Lung (tissue), 12 donors: ENCODE data around the gene MLKL. TPM values are rescaled to one million over a fixed set of nuclear protein-coding genes. Genes with fewer than 3 reads are reported as not detected.

Experiments used
- ATAC-seq: fragments of 200-7000 bp; cut with Tn5 transposase; one replicate; pipeline ENCODE4 v1.9.1; 2020; ENCODE audit warnings: moderate number of reproducible peaks; ENCODE audit not compliant: insufficient read depth, low FRiP score
- DNase-seq, 3 donors: peaks; one replicate each; pipeline ENCODE4 v3.0.0-alpha.2; 2013 to 2017
- H3K27ac ChIP-seq, 2 donors: one replicate each; pipeline ENCODE4 v1.5.1; 2013; ENCODE audit warnings: mild to moderate bottlenecking in 2 of 2, moderate library complexity in 2 of 2, control low read depth in 1 of 2, inconsistent platforms in 1 of 2, low read depth in 1 of 2, low read length in 1 of 2
- H3K27me3 ChIP-seq, 3 donors: one replicate each; pipeline ENCODE4 v1.5.1; 2013; ENCODE audit warnings: low read length in 2 of 3; ENCODE audit not compliant: control insufficient read depth in 3 of 3, insufficient read depth in 3 of 3
- H3K36me3 ChIP-seq, 4 donors: one replicate each; pipeline ENCODE4 v1.5.1; 2013; ENCODE audit warnings: low read length in 4 of 4, mild to moderate bottlenecking in 1 of 4, moderate library complexity in 1 of 4; ENCODE audit not compliant: control insufficient read depth in 4 of 4, insufficient read depth in 4 of 4
- H3K4me1 ChIP-seq, 5 donors: one replicate each; pipeline ENCODE4 v1.5.1; 2013; ENCODE audit warnings: low read length in 5 of 5, mild to moderate bottlenecking in 2 of 5, moderate library complexity in 1 of 5; ENCODE audit not compliant: control insufficient read depth in 5 of 5, insufficient read depth in 5 of 5
- H3K4me3 ChIP-seq: one replicate; pipeline ENCODE4 v1.5.1; 2013; ENCODE audit warnings: mild to moderate bottlenecking, control low read depth, moderate library complexity
- H3K9ac ChIP-seq, 2 donors: one replicate each; pipeline ENCODE4 v1.5.1; 2013; ENCODE audit warnings: low read length in 2 of 2, control low read depth in 1 of 2; ENCODE audit not compliant: insufficient read depth in 1 of 2
- H3K9me3 ChIP-seq, 4 donors: one replicate each; pipeline ENCODE4 v1.5.1; 2013; ENCODE audit warnings: low read length in 3 of 4, mild to moderate bottlenecking in 1 of 4, moderate library complexity in 1 of 4; ENCODE audit not compliant: control insufficient read depth in 4 of 4, insufficient read depth in 3 of 4
- CTCF ChIP-seq: IDR thresholded peaks from 2 replicates; pipeline ENCODE4 v1.5.1; 2012; ENCODE audit warnings: mild to moderate bottlenecking; ENCODE audit errors: control extremely low read depth, extremely low read depth
- WGBS, 2 donors: extraction: QIAGEN DNeasy Blood & Tissue Kit; methylation state at CpG; one replicate each; pipeline ENCODE4 v1.1.7; 2013; 5-methylcytosine and 5-hydroxymethylcytosine counted together
- polyA plus RNA-seq, 2 donors: library from polyadenylated mRNA; stranded (reverse); fragments of 200-250 nt; gene quantifications; one replicate each; pipeline ENCODE4 v1.2.1, GENCODE V29; 2013
- total RNA-seq, 2 donors: library from RNA; depleted of rRNA in 1 of 2; stranded (reverse); fragments of >200 nt in 1 of 2; gene quantifications; one replicate each; pipeline ENCODE4 v1.2.1, GENCODE V29; 2014 to 2021
- donor health status: control.
- donor health status: control.
- donor health status: Bipolar disorder and iron deficiency.
- donor health status: healthy.
- donor health status: DM: yes; HTN: yes; CAD: no.

Gene MLKL
- total and polyA plus RNA-seq, 4 donors = 13.1 to 32.1 (median 22.5) TPM

GRCh38 chr16:74623839-74624235 is 76.8 kb downstream of the MLKL start:
- Histone ChIP-seq H3K36me3 (peaks cover 19 to 38% (median 35%) of the 10 kb centered on the region in 4 donors), H3K4me3 (no peak overlapping the region), H3K9me3 (no peaks in the 10 kb centered on the region), H3K27me3 (no peaks in the 10 kb centered on the region), H3K4me1 (no peaks in the 10 kb centered on the region), H3K27ac (no peak overlapping the region), H3K9ac (no peak overlapping the region)
- DNase-seq (no peak), ATAC-seq (no peak)
- no peak for TF ChIP-seq CTCF
- 94 to 95% methylated on average over 6 of the region's 6 CpGs for WGBS, 2 donors

- H3K27ac ChIP-seq = no peak overlapping the region
- H3K9ac ChIP-seq = no peak overlapping the region
- peak; percentile 54 for ATAC-seq
- whole genome bisulfite sequencing, 2 donors = 29 to 31% methylated on average over 4 of the region's 4 CpGs
- TF ChIP-seq CTCF = peak; percentile 31
- no peaks in the 10 kb centered on the region for H3K4me1 ChIP-seq
- no peaks in the 10 kb centered on the region for H3K27me3 ChIP-seq
- DNase-seq = peak in 2 of 3 donors; percentile 59 to 68
- no peak overlapping the region for H3K4me3 ChIP-seq
- no peaks in the 10 kb centered on the region for H3K9me3 ChIP-seq
- peaks cover 17 to 37% (median 32%) of the 10 kb centered on the region in 4 donors for H3K36me3 ChIP-seq
Observed at GRCh38 chr16:74623214-74623838, 77.3 kb downstream of the MLKL start.

- H3K36me3 ChIP-seq = peaks cover 10 to 29% (median 22%) of the 10 kb centered on the region in 4 donors
- H3K27me3 ChIP-seq = no peaks in the 10 kb centered on the region
- no peak overlapping the region for H3K4me3 ChIP-seq
- DNase-seq (no peak), ATAC-seq (no peak)
- H3K4me1 ChIP-seq = no peaks in the 10 kb centered on the region
- no peak overlapping the region for H3K27ac ChIP-seq
- TF ChIP-seq CTCF = no peak
- 90 to 91% methylated on average over 4 of the region's 4 CpGs for WGBS, 2 donors
- H3K9ac ChIP-seq = no peak overlapping the region
- H3K9me3 ChIP-seq = no peaks in the 10 kb centered on the region
Observed at GRCh38 chr16:74622005-74622404, 78.7 kb downstream of the MLKL start.

Other genes with a start within 250 kb of the MLKL start
- 100 to 1,000 TPM; 106 to 156 TPM for gene GLG1, start 93.7 kb downstream of the MLKL start, total RNA-seq
- 10 to 100 TPM; 24.6 to 49.8 TPM for gene GLG1, start 93.7 kb downstream of the MLKL start, polyA plus RNA-seq
- 10 to 100 TPM; 14.8 to 23.3 TPM for gene RFWD3, start 34.0 kb downstream of the MLKL start, total RNA-seq
- gene RFWD3, start 34.0 kb downstream of the MLKL start, polyA plus RNA-seq = 1 to 10 TPM; 7.4 to 8.1 TPM
- gene FA2H, start 74.0 kb upstream of the MLKL start, total RNA-seq = 1 to 10 TPM; 5.9 to 7.1 TPM
- 1 to 10 TPM; 2.1 to 3.5 TPM for gene FA2H, start 74.0 kb upstream of the MLKL start, polyA plus RNA-seq